CD4-positive, alpha-beta T cell (primary cell): ENCODE results near the gene ARPC4. TPM values are rescaled to one million over a fixed set of nuclear protein-coding genes. Genes with fewer than 3 reads are reported as not detected.

Experiments used
- ATAC-seq: fragments of 200-7000 bp; cut with Tn5 transposase; one replicate; pipeline ENCODE4 v1.10.0; 2022; ENCODE audit warnings: mild to moderate bottlenecking; ENCODE audit not compliant: poor library complexity
- CTCF ChIA-PET: fragments of 350-600 bp; sonication (Branson Sonifier 250); formaldehyde crosslinking; loops from one replicate; lab custom pipeline; 2021; ENCODE audit warnings: antibody characterized with exemption, inconsistent platforms; lab: Charles Lee
- POLR2A ChIA-PET: fragments of 350-600 bp; sonication (Branson Sonifier 250); formaldehyde crosslinking; loops from one replicate; lab custom pipeline; 2021; ENCODE audit warnings: antibody characterized with exemption, inconsistent platforms; lab: Charles Lee
- DNase-seq, 14 experiments: peaks; one replicate each; pipeline ENCODE4 v3.0.0-alpha.2; 2013 to 2020; ENCODE audit warnings: mixed read lengths in 2 of 14
- H3K27ac ChIP-seq, 2 donors: one replicate each; pipeline versions ENCODE4 v1.5.1 to v1.7.0; 2013; ENCODE audit warnings: low read length in 2 of 2, low read depth in 1 of 2, mild to moderate bottlenecking in 1 of 2
- H3K27me3 ChIP-seq, 2 experiments: 1 replicate in 1 of 2; 2 replicates in 1 of 2; pipeline versions ENCODE4 v1.6.1 to v1.7.0; 2013; ENCODE audit warnings: low read length in 2 of 2, control low read depth in 1 of 2, mild to moderate bottlenecking in 1 of 2, moderate library complexity in 1 of 2; ENCODE audit not compliant: insufficient read depth in 2 of 2, control insufficient read depth in 1 of 2
- H3K36me3 ChIP-seq: one replicate; pipeline ENCODE4 v1.6.1; 2013; ENCODE audit warnings: low read length, control low read depth; ENCODE audit not compliant: insufficient read depth
- H3K4me1 ChIP-seq: one replicate; pipeline ENCODE4 v1.6.1; 2013; ENCODE audit warnings: low read length, control low read depth; ENCODE audit not compliant: insufficient read depth
- H3K4me3 ChIP-seq: one replicate; pipeline ENCODE4 v1.5.1; 2013; ENCODE audit warnings: mild to moderate bottlenecking, low read length, moderate library complexity
- H3K9me3 ChIP-seq, 2 experiments: 1 replicate in 1 of 2; 2 replicates in 1 of 2; pipeline versions ENCODE4 v1.6.1 to v1.7.0; 2013; ENCODE audit warnings: low read length in 2 of 2, mild to moderate bottlenecking in 2 of 2, control low read depth in 1 of 2, moderate library complexity in 1 of 2; ENCODE audit not compliant: control insufficient read depth in 1 of 2, insufficient read depth in 1 of 2
- H3K27ac Mint-ChIP-seq: one replicate; pipeline ENCODE4 v1.8.0; 2020; ENCODE audit warnings: mixed read lengths
- H3K27me3 Mint-ChIP-seq: one replicate; pipeline ENCODE4 v1.8.0; 2021; ENCODE audit warnings: mixed read lengths
- H3K36me3 Mint-ChIP-seq: one replicate; pipeline ENCODE4 v1.8.0; 2021; ENCODE audit warnings: low read depth, mixed read lengths
- H3K4me1 Mint-ChIP-seq: one replicate; pipeline ENCODE4 v1.8.0; 2021; ENCODE audit warnings: low read depth, mixed read lengths
- H3K4me3 Mint-ChIP-seq: one replicate; pipeline ENCODE4 v1.8.0; 2020; ENCODE audit warnings: mild to moderate bottlenecking, mixed read lengths
- H3K9me3 Mint-ChIP-seq: one replicate; pipeline ENCODE4 v1.8.0; 2020; ENCODE audit warnings: mixed read lengths
- intact Hi-C, 2 experiments: fragments of 100-400 bp; cut with DNase I in 1 of 2; cut with micrococcal nuclease in 1 of 2; formaldehyde crosslinking; loops; one replicate each; pipeline versions ENCODE4 v1.15.1 to v1.9.0; 2023 to 2025; cut with DNase I, micrococcal nuclease
- total RNA-seq, 174 experiments: library from RNA in 2 of 174; stranded (reverse) in 2 of 174; gene quantifications; one replicate each; pipeline ENCODE4 v1.2.3 and lab custom pipeline; 2021 to 2026
- TF ChIP-seq, protein P1 (sequence below): fragments of 200-600 bp; IDR thresholded peaks from one replicate; pipeline ENCODE4 v1.8.0; 2022; ENCODE audit warnings: antibody characterized with exemption, mild to moderate bottlenecking

ARPC4 gene
- total RNA-seq, 2 experiments from 2014 or later, result 88.7 to 91.3 TPM

DNA sequence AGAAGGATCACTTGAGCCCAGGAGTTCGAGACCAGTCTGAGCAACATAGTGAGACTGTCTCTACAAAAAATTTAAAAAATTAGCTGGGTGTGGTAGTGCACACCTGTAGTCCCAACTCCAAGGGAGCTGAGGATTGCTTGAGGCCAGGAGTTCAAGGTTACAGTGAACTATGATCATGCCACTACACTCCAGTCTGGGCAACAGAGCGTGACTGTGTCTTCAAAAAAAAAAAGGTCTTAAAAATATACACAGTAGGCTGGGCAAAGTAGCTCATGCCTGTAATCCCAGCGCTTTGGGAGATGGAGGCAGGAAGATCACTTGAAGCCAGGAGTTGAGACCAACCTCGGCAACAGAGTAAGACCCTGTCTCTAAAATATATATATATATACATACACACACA, 12.0 kb upstream of the ARPC4 start:
- H3K27ac ChIP-seq, result peak overlapping the region in 1 of 2 donors; percentile 42
- Mint-ChIP-seq H3K27ac (peak overlapping the region; percentile 65), H3K9me3 (no peaks in the 10 kb centered on the region), H3K36me3 (peaks cover 39% of the 10 kb centered on the region), H3K27me3 (no peaks in the 10 kb centered on the region), H3K4me1 (peaks cover 58% of the 10 kb centered on the region), H3K4me3 (no peak overlapping the region)
- no peak overlapping the region for H3K4me3 ChIP-seq
- POLR2A ChIA-PET, result interaction anchor here (1.1 to 3.6 kb wide), 3 partner anchors 9 to 12 kb away, joined by 3 to 26 read pairs (median 7); partner anchors contain the start of genes ARPC4, CAMK1 and TADA3
- TF ChIP-seq, protein P1, sequence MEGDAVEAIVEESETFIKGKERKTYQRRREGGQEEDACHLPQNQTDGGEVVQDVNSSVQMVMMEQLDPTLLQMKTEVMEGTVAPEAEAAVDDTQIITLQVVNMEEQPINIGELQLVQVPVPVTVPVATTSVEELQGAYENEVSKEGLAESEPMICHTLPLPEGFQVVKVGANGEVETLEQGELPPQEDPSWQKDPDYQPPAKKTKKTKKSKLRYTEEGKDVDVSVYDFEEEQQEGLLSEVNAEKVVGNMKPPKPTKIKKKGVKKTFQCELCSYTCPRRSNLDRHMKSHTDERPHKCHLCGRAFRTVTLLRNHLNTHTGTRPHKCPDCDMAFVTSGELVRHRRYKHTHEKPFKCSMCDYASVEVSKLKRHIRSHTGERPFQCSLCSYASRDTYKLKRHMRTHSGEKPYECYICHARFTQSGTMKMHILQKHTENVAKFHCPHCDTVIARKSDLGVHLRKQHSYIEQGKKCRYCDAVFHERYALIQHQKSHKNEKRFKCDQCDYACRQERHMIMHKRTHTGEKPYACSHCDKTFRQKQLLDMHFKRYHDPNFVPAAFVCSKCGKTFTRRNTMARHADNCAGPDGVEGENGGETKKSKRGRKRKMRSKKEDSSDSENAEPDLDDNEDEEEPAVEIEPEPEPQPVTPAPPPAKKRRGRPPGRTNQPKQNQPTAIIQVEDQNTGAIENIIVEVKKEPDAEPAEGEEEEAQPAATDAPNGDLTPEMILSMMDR, result no peak
- H3K36me3 ChIP-seq, result peaks cover 48% of the 10 kb centered on the region
- intact Hi-C loops, result no loop called here
- DNase-seq (no peak), ATAC-seq (no peak)
- peaks cover 50% of the 10 kb centered on the region for H3K4me1 ChIP-seq
- H3K27me3 ChIP-seq, result no peaks in the 10 kb centered on the region
- no peaks in the 10 kb centered on the region for H3K9me3 ChIP-seq
- CTCF ChIA-PET, result no interaction called here

DNA sequence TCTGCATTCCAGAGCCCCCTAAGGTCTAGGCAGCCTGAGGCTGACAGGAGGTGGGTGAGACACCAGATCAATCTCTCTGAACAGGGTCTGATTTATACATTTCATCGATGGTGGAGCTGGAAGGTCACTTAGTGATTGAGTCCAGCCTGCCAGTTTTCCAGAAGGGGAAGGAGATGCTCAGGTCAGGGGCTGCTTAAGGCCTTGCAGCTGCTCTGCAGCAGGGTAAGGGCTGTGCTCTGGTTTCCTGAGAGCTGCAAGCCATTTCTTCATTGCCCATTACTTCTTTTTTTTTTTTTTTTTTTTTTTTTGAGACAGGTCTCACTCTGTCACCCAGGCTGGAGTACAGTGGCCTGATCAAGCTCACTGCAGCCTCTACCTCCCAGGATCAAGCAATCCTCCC, 11.3 kb upstream of the ARPC4 start:
- no peak overlapping the region for H3K4me3 ChIP-seq
- TF ChIP-seq, protein P1, result no peak
- DNase-seq (no peak), ATAC-seq (no peak)
- Mint-ChIP-seq H3K27me3 (no peaks in the 10 kb centered on the region), H3K36me3 (peaks cover 45% of the 10 kb centered on the region), H3K4me3 (peak overlapping the region; percentile 16), H3K4me1 (peaks cover 61% of the 10 kb centered on the region), H3K27ac (no peak overlapping the region), H3K9me3 (no peaks in the 10 kb centered on the region)
- H3K9me3 ChIP-seq, result no peaks in the 10 kb centered on the region
- CTCF ChIA-PET, result interaction anchor here (0.6 to 1.3 kb wide), 2 partner anchors 32 to 82 kb away, joined by 3 read pairs; partner anchors contain the start of gene OGG1
- intact Hi-C loops, result no loop called here
- H3K27ac ChIP-seq, result no peak overlapping the region
- H3K27me3 ChIP-seq, result no peaks in the 10 kb centered on the region
- peaks cover 50% of the 10 kb centered on the region for H3K4me1 ChIP-seq
- peaks cover 54% of the 10 kb centered on the region for H3K36me3 ChIP-seq
- POLR2A ChIA-PET, result interaction anchor here (3.6 kb wide), 1 partner anchor 12 kb away, joined by 26 read pairs; the partner anchor contains the start of genes ARPC4 and TADA3

DNA sequence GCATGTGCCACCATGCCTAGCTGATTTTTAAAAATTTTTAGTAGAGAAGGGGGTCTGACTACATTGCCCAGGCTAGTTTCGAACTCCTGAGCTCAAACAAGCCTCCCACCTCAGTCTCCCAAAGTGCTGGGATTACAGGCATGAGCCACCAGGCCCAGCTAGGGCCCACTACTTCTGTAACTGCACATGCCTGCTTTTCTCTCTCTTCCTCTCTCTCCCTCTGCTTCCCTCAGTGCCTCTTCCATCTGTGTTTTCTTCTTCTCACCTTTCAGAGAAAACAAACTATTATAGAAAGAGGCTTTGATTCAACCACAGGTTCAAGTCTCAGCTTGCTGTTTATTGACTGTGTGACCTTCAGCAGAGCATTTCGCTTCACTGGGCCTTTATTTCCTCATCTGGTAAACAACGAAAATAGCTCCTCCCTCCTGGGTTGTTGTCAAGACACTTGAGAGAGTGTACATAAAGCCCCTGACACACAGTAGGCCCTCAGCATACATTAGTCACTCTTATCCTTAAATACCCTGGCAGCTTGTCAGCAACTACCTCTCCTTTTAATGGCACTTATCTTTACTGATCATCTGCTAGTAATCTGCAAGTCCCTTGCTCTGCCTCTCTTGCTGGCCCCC, 10.8 kb upstream of the ARPC4 start:
- H3K9me3 Mint-ChIP-seq, result no peaks in the 10 kb centered on the region
- no peak overlapping the region for H3K27ac ChIP-seq
- DNase-seq, result no peak
- TF ChIP-seq, protein P1, result no peak
- ChIA-PET POLR2A (interaction anchor here (3.6 kb wide), 1 partner anchor 11 kb away, joined by 26 read pairs; the partner anchor contains the start of genes ARPC4 and TADA3), CTCF (interaction anchor here (0.5 to 1.3 kb wide), 3 partner anchors 19 to 82 kb away, joined by 3 read pairs; partner anchors contain the start of gene OGG1)
- no peaks in the 10 kb centered on the region for H3K27me3 Mint-ChIP-seq
- peaks cover 50% of the 10 kb centered on the region for H3K36me3 Mint-ChIP-seq
- no peaks in the 10 kb centered on the region for H3K27me3 ChIP-seq
- ATAC-seq, result no peak
- H3K27ac Mint-ChIP-seq, result no peak overlapping the region
- peaks cover 58% of the 10 kb centered on the region for H3K36me3 ChIP-seq
- no peak overlapping the region for H3K4me3 ChIP-seq
- peaks cover 53% of the 10 kb centered on the region for H3K4me1 ChIP-seq
- H3K4me1 Mint-ChIP-seq, result peaks cover 65% of the 10 kb centered on the region
- intact Hi-C loops, result no loop called here
- H3K9me3 ChIP-seq, result no peaks in the 10 kb centered on the region
- H3K4me3 Mint-ChIP-seq, result no peak overlapping the region
